GM19099 (cell line): ENCODE measurements around the gene GRPEL1.

Experiments used
- POLR2A ChIP-seq: IDR thresholded peaks from 3 replicates; pipeline ENCODE4 v1.6.1; 2011; ENCODE audit warnings: low read depth; ENCODE audit not compliant: insufficient read length; ENCODE audit errors: extremely low read depth

GRPEL1 gene

DNA sequence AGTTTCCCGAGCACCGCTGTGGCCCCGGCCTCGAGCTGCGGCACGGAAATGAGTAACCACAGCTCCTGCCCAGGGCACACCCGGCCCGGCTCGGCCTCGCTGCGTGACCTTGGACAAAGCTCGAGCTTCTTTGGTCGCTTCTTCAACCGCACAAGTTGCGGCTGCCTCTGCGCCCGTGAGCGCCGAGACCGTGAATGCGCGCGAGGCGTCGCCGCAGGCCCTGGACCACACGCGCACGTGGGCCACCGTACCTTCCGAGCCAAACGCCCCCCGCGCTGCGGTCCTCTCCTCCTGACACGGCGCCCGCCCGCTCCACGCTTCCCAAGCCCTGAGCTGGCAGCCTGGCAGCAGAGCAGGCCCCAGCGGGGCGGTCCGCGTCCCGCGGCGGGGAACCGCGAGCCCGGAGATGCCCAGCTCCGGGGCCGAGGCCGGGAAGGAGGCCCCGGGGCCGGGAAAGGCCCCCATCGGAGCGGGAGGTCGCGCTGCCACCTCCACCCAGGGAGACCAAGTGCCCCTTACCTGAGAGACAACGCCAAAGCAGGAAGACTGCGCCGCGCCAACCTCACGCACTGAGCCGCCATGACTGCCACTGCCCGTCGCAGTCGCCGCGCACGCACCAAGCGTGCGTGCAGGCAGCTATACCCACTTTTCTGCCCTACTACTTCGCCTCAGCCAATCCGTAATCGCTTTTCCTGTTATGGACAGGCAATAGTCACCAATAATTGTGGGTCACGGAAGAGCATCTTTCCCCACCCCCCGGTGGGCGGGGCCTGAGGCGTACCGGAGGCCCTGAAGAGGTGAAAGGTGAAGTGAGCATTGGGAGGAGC is at the start of gene GRPEL1:
TSS of gene GRPEL1 (minus strand) at position 613 of the 827 bp plus-strand sequence. CDS start at position 581, 32 bp downstream.
- TF ChIP-seq POLR2A: peak; percentile 84

DNA sequence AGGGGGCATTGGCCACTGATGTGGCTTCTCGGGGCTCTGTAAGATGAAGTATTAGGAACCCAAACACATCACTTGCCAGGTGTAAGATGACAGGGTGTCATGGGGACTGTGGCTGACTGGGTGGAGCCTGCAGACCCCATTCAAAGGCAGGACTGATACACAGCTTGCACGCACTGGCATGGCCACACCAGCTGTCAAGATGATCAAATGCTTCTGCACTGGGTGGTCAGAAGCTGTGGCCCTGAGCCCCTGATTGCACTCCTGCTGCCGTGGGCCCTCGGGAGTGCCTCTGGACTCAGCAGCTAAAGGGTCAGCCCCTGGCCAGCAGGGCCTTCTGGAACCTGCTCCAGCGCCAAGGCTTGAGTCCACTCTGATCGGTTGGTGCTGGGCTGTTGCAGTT is 48.8 kb upstream of the GRPEL1 start:
- no peak for TF ChIP-seq POLR2A

DNA sequence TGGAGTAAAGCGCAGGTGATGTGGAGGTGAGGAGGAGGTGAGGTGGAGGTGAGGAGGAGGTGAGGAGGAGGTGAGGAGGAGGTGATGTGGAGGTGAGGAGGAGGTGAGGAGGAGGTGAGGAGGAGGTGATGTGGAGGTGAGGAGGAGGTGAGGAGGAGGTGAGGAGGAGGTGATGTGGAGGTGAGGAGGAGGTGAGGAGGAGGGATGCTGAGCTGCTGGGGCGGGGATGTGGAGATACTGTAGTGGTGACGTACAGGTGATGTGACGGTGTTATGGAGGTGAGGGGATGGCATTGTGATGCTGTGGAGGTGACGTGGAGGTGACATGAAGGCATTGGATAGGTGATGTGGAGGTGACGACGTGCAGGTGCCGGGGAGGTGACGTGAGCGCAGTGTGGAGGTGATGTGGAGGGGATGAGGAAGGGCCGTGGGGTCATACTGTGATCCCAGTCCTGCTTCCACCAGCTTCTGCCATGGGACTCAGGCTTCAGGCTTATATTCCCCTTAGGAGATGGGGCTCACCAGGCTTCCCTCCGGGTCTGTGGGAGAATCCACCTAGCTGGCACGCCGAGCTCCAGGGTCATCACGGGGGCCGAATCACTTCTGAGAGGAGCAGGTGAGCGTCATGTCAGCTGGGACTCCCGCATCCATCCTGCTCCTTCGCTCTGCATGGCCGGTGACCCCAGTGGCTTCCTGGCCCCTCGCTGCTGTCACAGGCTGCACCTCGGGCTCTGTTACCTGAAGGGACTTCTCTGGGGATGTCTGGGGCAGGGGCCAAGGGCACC is 47.9 kb upstream of the GRPEL1 start:
- TF ChIP-seq POLR2A: no peak

DNA sequence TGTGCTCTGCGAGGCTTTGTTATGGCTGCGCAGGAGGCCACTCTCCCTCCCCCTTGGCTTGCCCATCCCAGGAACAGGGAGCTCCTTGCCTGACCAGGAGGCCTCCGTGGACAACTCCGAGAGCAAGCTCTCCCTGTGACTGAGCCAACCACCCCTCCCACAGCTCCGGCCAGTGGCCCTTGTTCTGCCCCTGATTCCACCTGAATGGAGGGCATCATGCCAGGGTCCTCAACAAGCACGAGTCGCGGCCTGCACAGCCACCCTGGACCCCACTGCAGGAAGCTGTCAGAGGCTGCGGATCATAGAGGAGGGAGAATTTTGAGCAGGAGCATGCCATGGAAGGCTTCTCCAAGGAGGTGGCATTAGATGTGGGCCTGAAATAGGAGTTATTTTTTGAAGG is 44.8 kb upstream of the GRPEL1 start:
- TF ChIP-seq POLR2A: no peak

DNA sequence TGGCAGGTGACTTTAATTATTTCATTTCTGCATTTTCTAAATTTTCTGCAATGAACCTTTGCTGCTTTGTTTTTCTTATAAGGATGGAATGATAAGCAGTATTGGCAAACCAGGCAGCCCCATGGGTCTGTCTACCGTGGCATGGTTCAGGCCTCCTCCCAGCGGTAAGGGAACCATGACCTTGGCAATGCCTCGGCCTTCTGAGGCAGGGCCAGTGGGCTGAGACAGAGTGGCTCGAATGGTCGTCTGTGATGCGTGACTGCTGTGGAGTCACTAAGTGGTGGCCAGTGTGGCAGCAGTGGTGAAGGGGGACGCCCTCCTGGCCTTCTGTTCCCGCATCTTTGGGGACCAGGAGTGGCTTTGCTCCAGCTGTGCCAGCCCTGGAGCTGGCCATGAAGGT is 43.6 kb upstream of the GRPEL1 start:
- no peak for TF ChIP-seq POLR2A

DNA sequence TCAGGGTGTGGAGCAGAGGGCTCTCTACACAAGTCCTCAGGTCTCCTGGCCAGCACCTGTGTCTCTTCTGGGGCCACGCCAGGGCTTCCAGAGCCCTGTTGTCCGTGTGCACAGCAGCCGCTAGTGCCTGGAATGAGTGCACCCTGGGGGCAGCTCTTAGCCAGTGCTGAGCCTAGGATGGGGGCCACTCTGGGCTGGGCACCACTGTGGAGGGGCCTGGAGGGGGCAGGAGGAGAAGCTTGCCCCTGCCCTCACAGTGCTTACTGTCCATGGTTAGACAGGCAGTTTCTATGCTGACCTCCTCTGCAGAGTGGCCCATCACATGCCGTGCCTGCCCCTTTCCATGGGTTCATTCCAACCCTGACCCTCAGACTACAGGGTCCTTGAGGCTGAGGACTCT is 42.7 kb upstream of the GRPEL1 start:
- TF ChIP-seq POLR2A: no peak

DNA sequence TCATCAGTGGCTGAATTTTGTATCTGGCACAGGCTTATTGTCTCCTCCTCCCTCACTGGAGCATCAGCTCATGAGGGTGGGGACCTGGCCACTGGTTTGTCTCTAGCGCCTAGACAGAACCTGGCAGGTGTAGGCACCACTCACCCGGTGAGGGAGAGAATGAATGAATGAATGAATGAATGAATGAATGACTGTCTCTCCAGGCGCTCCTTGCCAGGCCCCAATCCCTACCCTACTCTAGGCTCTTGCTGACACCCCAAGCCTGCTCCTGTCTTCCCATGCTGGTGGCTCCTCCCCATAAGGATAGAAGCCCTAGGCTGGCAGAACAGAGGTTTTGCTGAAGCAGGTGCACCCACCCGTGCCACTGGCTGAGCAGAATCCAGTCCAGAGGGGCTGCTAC is 41.3 kb upstream of the GRPEL1 start:
- no peak for TF ChIP-seq POLR2A

DNA sequence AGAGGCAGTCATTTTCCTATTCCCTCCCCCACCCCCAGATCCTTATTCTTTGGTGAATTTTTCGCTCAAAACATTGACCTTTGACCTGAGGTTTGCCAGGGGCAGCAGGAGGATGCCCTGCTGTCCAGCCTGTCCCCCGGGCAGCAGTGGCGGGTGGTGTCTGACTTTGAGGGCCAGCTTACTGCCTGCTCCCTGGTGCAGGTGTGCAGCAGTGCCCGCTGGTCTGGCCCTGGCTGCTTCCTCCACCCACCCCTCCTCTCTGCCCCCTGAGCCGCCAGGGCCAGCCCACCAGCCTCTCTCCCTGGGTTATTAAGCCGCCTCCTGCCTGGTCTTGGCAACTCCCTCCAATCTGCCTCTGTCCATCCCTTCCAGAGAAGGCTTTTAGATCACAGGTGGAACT is 40.8 kb upstream of the GRPEL1 start:
- no peak for TF ChIP-seq POLR2A

DNA sequence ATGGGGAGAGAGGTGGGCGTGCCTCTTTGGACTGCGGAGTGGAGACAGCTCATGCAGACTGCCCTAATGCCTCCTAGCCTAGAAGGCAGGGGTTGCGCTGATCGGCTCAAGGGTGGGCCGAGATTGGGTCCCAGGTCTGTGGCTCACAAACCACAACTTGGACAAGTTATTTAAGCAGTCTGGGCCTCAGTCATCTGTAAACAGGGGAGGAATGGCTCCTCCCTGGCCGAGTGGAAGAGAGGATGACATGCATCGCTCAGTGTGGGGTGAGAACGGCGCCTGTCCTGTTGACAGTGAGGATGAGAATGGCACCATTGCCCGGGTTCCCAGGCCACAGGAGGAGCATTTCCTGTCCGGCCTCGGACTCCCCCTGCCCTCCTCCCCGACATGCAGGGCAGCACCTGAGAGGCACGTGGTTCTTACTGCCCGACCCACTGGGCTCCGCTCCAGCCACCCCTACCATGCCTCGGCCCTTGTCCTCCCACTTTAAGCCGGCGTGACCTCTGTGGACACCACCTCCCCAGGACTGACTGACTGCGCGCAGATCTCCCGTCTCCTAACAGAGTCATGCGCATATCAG is 40.3 kb upstream of the GRPEL1 start:
- TF ChIP-seq POLR2A: no peak

DNA sequence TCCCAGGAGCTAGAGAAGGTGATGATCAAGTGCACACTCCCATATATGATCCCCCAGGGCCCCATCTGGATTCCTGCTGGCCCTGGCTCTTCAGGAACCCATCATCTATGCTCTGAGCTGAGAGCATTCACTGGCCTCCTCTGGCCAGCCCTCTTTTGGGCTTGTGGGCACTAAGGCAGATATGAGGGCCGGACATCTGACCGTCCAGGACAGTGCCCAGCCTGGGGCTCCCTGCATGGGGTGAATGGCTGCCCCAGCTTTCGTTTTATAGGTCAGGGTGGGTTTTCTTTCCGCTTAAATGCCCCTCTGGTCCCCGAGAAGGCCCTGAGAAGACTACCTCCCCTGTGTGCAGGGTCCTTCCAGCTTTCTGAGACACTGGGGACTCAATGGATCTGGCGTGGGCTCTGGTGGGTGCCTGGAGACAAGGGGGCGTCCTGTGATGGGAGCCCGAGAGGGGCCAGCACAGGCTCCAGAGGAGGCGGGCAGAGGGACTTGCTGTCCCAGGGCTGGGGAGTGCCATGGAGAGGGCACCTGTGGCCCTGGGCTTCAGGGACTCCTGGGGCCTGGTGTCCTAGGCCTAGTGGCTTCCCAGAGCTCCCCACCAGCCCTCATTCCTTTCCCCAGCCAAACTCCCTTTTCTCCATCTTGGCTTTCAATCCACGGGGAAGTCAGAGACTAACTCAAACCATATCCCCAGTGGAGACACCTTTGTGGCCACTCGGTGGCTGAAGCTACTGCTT is 39.5 kb upstream of the GRPEL1 start:
- no peak for TF ChIP-seq POLR2A

DNA sequence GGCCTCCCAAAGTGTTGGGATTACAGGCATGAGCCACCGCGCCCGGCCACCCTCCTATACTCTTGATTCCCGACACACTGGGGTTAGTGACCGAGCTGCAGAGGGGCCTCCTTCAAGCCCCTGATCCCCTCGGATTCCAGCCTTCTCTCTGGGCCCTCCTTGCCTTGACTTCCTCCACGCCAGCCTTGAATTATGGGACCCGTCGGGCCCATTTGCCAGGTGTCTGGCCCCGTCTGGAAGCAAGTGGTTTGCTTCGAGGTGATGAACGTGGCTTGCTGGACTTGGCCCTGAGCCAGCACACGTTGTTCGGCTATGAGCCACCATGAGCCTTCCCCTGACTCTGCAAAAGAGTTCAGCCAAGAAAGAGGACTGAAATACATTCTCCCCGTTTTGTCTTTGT is 37.4 kb upstream of the GRPEL1 start:
- TF ChIP-seq POLR2A: no peak

DNA sequence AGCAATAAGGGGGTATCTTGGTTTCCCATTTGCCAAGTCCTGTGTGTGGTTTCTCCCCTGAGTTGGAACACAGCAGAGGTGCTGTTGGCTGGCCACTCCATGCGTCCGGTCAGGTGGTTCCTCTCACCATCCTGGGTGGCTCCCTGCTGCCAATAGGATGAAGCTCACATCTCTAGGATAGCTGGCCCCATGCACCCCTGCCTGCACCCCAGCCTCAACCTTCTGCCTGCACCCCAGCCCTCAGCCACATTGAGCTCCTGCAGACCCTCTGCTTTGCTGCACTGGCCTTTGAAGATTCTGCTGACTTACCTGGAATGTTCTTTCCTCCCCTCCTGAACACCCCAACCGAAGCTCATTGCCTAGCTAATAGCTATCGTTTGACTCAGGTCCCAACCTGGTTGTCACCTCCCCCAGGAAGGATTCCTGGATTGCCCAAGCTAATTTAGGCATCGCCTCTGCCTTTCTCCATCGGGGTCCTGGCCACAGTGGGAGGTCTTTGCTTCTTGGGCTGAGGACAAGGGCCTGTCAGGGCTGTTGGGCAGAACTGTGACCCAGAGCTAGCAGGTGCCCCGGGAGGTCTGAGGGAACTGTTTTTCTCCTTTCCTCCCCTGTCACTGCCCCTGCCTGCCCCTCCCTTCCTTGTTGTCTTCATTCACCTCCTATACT is 36.6 kb upstream of the GRPEL1 start:
- no peak for TF ChIP-seq POLR2A

DNA sequence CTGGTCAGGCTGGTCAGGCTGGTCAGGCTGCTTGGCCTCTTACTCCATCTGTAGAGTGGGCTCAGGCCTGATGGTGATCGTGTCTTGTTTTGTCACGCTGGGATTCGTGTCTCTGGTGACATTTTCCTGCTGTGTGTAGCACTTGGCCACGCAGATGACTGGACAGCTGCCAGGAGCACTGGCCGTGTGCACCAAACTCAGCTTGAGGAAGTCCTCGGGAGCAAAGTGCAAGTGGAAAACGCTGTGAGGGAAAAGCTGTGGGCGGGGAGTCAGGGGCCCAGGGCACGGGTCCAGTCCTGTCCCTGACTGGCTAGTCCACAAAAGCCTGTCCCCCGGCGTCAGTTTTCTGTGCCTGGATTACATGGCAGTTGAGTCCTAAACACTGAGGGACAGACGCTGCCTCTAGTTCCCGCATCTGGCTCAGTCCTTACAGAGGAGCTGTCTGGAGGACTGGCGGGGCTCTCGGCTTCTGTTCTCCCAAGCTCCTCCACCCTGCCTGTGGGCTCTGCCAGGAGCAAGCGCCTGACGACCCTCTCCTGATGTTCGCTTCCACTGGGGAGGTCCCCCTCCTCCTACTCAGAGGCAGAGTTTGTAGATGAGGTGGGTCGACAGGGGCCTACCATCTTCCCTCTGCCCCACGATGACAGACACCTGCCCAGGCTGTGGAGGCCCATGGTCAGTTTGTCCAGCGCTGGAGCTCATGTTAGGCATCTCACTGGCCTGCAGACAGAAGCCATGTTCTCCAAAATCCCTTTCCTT is 35.9 kb upstream of the GRPEL1 start:
- no peak for TF ChIP-seq POLR2A
